GM19468 (cell line): ENCODE measurements around the gene ADGRE2.
"Not testable (repeated sequence)": the region's sequence is repeated elsewhere in the genome, so short reads cannot be mapped to it uniquely, and the experiment has no call there.

Experiments used
- ATAC-seq: cut with Tn5 transposase; IDR thresholded peaks from one replicate; pipeline ENCODE4 v1.9.1; 2021; ENCODE audit warnings: mild to moderate bottlenecking, moderate library complexity, moderate number of reproducible peaks; ENCODE audit not compliant: unreplicated experiment; ENCODE audit errors: extremely low read depth

Gene ADGRE2

GRCh38 chr19:14778110-14778845 is at the start of gene ADGRE2:
Gene ADGRE2, minus strand, starts transcription at chr19:14778560. Its CDS starts 1,804 bp downstream, at chr19:14776756.
- not testable (repeated sequence) for ATAC-seq

DNA sequence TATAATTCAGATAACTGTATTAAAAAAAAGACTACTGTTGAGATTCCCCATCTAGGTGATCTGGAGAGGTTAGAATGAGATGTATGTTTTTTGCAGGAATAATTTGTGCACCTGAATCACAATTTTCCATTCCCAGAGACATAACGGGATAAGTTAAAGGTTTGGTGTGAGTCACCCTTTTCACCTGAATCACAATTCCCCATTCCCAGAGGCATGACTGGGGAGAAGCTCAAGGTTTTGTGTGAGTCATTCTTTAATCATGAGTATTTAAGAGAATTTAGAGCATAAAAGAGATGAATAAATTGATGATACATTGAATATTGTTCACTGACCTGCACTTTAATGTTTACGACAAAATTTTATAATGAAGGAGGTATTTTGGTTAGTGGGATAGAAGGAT is 47.6 kb upstream of the ADGRE2 start:
- ATAC-seq, result no peak

DNA sequence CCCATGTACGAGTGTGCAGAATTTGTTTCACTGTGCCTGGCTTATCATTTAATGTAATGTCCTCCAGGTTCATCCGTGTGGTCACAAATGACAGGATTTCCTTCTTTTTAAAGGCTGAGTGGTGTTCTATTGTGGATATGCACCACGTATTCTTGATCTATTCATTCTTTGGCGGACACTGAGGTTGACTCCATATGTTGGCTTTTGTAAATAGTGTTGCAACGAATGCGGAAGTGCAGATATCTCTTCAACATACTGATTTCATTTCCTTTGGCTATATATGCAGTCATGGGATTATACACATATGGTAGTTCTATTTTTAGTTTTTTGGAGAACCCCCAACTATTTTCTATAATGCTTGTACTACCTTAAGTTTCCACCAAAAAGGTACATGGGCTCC is 43.6 kb upstream of the ADGRE2 start:
- no peak for ATAC-seq

DNA sequence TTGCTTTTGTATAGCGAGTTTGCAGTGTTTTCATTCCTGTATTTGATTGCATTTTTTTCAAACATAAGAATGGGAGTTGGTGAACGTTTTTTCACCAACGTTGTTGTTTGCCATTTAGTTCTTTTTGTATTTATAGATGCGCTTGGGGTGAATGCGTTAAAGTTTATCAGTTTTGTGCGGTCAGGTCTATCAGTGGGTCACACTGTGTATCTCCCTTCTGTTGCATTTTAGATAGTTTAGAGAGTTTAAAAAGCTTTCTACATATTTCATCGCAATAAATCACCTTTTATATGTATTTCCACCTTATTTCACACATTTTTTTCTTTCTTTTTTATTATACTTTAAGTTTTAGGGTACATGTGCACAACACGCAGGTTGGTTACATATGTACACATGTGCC is 40.2 kb upstream of the ADGRE2 start:
- ATAC-seq, result no peak

DNA sequence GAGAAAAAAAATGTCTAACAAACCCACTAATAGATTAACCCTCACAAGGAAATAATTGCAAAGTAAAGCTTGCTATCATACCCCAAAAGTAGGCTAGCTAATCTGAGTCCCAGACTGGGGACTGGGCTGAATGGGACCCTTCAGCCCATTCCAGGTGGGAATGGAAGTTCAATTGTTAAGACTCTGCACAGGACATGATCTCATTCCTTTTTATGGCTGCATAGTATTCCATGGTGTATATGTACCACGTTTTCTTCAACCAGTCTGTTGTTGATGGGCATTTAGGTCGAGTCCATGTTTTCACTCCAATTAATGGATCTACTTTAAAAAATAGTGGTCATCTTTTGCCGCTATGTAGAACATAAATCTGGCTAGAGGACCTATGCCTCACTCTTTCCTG is 38.7 kb upstream of the ADGRE2 start:
- ATAC-seq, result no peak

DNA sequence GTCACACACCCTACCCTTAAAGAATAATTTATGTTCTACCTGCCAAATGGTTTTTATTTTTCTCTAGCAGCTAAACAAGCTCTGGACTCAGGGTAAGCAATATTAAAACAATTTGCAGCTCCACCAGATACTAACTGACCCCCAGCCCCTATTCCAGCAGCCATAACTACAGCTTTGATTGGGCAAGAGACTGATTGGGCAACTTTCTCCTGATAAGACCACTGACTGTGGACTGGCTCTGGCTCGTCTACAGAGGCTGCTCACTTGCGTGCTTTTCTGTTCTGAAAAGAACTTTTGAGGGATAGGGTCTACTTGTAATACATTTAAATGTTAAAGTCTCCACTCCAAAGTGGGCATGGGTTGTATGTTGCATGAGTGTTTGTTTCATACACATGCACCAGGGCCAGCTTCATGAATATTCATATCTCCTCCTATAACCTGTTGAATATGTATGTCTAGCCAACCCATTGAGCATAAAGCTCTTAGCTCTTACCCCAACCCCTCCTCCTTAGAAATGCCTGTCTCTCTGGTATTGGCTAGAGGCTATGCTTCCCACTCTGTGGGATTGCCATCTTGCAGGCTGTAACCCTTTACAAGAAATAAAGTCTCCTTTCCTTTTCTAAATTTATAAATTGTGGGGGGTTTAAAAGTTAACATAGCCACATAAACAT is 36.8 kb upstream of the ADGRE2 start:
- no peak for ATAC-seq

- ATAC-seq, result no peak
Measured at GRCh38 chr19:14809272-14810057, 31.1 kb upstream of the ADGRE2 start.

- ATAC-seq, result no peak
Measured at GRCh38 chr19:14804765-14805164, 26.4 kb upstream of the ADGRE2 start.

GRCh38 chr19:14798760-14799159 is 20.4 kb upstream of the ADGRE2 start:
- ATAC-seq, result no peak

DNA sequence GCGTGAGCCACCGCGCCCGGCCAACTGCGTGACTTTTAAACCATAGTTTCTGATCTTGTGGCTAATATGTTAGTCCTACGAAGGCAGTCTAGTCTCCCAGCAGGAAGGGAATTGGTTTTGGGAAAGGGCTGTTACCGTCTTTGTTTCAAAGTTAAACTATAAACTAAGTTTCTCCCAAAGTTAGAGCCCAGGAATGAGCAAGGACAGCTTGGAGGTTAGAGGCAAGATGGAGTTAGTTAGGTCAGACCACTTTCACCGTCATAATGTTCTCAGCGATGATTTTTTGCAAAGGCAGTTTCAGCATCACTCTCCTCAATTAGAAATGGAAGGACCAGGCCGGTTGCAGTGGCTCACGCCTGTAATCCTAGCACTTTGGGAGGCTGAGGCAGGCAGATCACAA is 17.7 kb upstream of the ADGRE2 start:
- no peak for ATAC-seq

GRCh38 chr19:14795078-14795721 is 16.8 kb upstream of the ADGRE2 start:
- no peak for ATAC-seq

GRCh38 chr19:14792250-14792649 is 13.9 kb upstream of the ADGRE2 start:
- not testable (repeated sequence) for ATAC-seq

- ATAC-seq, result no peak
Measured at GRCh38 chr19:14786421-14786851, 8.1 kb upstream of the ADGRE2 start.

- ATAC-seq, result not testable (repeated sequence)
Measured at GRCh38 chr19:14785102-14785793, 6.9 kb upstream of the ADGRE2 start.

DNA sequence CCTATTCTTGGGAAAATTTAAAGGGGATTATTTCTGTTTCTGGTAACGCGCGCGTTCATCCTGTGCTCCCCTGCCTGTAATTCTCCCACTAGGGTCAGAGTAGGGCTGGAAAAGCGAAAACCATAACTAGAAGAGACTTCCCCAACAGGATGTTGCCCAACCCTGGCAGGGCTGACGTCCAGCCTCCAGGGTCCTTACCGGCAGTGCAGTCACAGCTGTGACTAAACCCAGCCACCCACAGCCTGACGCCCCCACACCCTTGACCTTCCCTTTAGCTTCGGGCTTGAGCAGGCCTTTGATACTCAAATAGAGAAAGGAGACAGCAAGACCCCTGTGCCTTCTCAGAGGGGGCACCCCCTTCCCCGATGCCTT is 6.4 kb upstream of the ADGRE2 start:
- not testable (repeated sequence) for ATAC-seq

- not testable (repeated sequence) for ATAC-seq
Measured at GRCh38 chr19:14783410-14783998, 5.1 kb upstream of the ADGRE2 start.

DNA sequence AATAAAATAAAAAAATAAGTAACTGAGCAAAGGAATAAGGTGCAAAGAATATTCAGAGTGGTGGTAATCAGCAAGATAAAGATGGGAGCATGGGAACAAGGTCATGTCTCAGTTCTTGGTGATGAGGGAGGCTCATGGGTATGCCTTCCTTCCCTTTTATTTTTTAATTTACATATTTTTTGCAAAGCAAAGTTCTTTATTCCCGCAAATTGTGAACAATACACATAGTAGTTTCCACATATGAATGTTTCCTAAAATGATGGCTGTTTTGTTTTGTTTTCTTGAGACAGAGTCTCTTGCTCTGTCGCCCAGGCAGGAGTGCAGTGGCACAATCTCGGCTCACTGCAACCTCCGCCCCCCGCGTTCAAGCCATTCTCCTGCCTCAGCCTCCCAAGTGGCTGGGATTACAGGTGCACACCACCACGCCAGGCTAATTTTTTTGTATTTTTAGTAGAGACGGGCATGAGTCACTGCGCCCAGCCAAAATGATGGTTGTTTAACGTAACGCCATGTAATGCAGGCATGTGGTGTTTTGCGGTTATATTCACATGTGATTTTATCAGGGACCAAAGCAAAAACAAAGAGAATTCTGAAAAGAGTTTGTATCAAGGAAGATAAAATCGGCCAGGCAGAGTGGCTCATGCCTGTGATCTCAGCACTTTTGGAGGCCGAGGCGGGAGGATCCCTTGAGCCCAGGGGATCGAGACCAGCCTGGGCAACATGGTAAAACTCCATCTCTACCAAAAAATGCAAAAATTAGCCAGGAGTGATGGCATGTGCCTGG is 4.5 kb upstream of the ADGRE2 start:
- no peak for ATAC-seq

- not testable (repeated sequence) for ATAC-seq
Measured at GRCh38 chr19:14781713-14782536, 3.6 kb upstream of the ADGRE2 start.
